GM12864 (cell line): Measurements from ENCODE around the gene THRB.
"Not testable (repeated sequence)": the region's sequence is repeated elsewhere in the genome, so short reads cannot be mapped to it uniquely, and the experiment has no call there.

Source experiments
- DNase-seq: peaks from one replicate; pipeline ENCODE4 v3.0.0-alpha.2; 2011; ENCODE audit warnings: low read depth
- H3K4me3 ChIP-seq: 2 replicates; pipeline ENCODE4 v1.5.1; 2011; ENCODE audit warnings: mild to moderate bottlenecking, low read depth, low read length, control low read depth
- CTCF ChIP-seq: IDR thresholded peaks from 2 replicates; pipeline ENCODE4 v1.5.1; 2011; ENCODE audit warnings: low read depth, mild to moderate bottlenecking, moderate library complexity, low read length, control low read depth, inconsistent platforms; ENCODE audit errors: missing control alignments

THRB gene

DNA sequence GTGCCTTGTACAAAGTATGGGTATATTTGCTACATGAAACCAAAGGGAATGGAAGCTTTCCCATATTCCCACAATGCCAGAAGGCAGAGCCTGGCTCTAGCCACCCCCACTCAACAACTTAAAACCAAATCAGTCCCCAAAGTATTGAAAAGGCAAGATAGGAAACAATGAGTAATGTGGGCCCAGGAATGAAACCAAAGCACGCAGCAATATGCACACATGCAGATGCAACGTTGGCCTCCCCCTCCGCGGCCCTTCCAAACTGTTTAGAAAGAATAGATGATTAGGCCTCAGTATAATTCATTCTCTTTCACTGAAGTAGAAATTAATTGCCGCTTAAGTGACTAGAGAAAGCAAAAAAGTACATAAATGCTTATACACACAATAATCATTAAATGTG lies 59.1 kb downstream of the THRB start:
- no peak overlapping the region for H3K4me3 ChIP-seq
- DNase-seq = no peak
- no peak for TF ChIP-seq CTCF

DNA sequence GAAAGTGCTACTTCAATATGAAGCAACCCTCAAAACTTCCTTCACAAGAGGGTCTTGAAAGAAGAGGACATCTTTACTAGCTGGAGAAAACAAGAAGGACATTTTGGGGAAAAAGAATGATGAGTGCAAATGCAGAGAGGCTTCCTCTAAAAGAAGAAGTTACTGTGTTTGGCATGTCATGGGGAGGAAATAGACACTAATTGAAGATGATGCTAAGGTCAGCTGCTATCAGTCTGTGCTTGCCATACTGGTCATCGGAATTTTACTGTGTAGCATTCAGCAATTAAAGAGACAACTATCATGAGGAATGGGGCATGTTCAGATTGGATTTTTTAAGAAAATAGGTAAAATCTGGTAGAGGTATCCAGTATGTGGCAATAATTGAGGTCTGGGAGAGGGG lies 60.0 kb downstream of the THRB start:
- no peak for TF ChIP-seq CTCF
- no peak for DNase-seq
- H3K4me3 ChIP-seq = no peak overlapping the region

- no peak overlapping the region for H3K4me3 ChIP-seq
Observed at GRCh38 chr3:24433838-24434591, 60.6 kb downstream of the THRB start.

GRCh38 chr3:24432989-24433388 lies 61.7 kb downstream of the THRB start:
- no peak for DNase-seq
- no peak overlapping the region for H3K4me3 ChIP-seq
- TF ChIP-seq CTCF = no peak

More at GRCh38 chr3:24433838-24434591, 60.6 kb downstream of the THRB start:
- DNase-seq = no peak
- no peak for TF ChIP-seq CTCF

DNA sequence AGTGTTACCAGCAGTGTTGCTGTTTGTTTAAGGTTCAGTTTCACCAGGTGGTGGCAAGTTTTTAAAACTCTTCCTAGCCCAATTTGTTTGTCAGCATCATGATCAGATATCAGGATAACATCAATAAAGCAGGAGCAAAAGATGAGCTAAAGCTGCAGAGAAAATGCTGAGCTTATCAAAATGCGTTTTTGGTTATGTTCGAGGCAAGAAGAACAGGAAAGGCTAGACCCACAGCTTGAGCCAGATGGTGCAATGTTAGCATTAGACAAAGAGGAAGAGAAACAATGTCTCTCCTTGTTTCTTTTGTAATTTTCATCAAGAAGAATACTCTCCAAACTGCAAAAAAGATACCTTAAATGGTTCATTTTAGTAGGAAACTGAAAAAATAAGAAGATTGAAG lies 66.2 kb downstream of the THRB start:
- DNase-seq = no peak
- H3K4me3 ChIP-seq = no peak overlapping the region
- no peak for TF ChIP-seq CTCF

GRCh38 chr3:24426896-24427295 lies 67.8 kb downstream of the THRB start:
- no peak for TF ChIP-seq CTCF
- DNase-seq = no peak

DNA sequence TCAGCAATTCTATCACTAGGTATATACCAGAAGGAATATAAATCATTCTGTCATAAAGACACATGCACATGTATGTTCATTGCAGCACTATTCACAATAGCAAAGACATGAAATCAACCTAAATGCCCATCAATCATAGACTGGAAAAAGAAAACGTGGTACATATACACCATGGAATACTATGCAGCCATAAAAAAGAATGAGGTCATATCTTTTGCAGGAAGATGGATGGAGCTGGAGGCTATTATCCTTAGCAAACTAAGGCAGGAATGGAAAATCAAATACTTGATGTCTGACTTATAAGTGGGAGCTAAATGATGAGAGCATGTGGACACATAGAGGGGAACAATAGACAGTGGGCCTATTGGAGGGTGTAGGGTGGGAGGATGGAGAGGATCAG lies 73.8 kb downstream of the THRB start:
- not testable (repeated sequence) for DNase-seq, H3K4me3 ChIP-seq

More at GRCh38 chr3:24426896-24427295, 67.8 kb downstream of the THRB start:
- H3K4me3 ChIP-seq = no peak overlapping the region

- TF ChIP-seq CTCF = no peak
- no peak for DNase-seq
- no peak overlapping the region for H3K4me3 ChIP-seq
Observed at GRCh38 chr3:24420224-24420623, 74.4 kb downstream of the THRB start.
